Lower leg skin (tissue), 3 donors: ENCODE results near the gene ST8SIA4.

Experiments used
- POLR2A ChIP-seq, 2 donors: fragments of 450-650 bp; IDR thresholded peaks; one replicate each; pipeline ENCODE4 v1.6.1; 2016 to 2017; ENCODE audit warnings: antibody characterized with exemption in 2 of 2, mild to moderate bottlenecking in 1 of 2, moderate library complexity in 1 of 2
- TF ChIP-seq, protein P1 (sequence below), 3 donors: fragments of 450-650 bp; IDR thresholded peaks; one replicate each; pipeline ENCODE4 v1.5.1; 2016; ENCODE audit warnings: antibody characterized with exemption in 3 of 3, mild to moderate bottlenecking in 3 of 3, moderate library complexity in 2 of 3

DNA sequence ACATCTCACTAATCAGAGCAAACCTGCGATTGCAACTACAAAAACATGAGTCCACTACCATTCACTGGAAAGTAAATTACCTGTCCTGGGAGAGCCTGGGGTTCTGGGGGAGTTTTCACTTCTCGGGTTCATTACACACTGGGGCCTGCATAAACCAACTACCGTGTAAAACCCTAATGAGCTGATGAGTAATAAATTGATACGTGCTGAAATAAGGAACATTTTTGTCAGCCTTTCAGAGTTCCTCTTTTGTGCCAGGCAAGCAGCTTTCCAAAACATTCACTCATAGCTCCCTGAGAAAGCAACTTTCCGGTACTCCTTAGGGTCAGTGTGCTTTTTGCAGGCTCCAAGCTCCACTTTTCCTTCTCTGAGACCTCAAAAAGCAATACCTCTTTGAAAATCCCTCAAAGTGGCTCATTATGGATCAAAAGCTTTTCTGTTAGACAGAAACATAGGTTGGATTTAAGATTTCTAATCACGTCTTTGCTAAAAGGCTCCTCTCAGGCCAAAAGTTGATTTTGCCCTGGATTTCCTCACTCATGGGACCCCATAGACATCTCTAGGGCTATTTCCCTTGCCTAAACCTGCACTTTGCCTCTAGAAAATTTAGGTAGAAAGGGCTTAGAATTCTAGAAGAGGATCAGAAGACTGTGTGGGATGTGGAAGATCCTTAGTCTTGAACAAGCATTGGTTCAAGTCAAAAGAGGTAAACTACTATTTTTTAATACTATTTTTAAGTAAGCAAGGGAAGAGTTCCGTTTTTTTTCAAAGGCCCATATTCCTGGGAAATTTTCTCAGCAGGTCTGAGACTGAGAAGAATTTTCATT, 74.8 kb downstream of the ST8SIA4 start:
- no peak for TF ChIP-seq POLR2A (IDR thresholded peaks at IDR 0.05)
- TF ChIP-seq, protein P1, sequence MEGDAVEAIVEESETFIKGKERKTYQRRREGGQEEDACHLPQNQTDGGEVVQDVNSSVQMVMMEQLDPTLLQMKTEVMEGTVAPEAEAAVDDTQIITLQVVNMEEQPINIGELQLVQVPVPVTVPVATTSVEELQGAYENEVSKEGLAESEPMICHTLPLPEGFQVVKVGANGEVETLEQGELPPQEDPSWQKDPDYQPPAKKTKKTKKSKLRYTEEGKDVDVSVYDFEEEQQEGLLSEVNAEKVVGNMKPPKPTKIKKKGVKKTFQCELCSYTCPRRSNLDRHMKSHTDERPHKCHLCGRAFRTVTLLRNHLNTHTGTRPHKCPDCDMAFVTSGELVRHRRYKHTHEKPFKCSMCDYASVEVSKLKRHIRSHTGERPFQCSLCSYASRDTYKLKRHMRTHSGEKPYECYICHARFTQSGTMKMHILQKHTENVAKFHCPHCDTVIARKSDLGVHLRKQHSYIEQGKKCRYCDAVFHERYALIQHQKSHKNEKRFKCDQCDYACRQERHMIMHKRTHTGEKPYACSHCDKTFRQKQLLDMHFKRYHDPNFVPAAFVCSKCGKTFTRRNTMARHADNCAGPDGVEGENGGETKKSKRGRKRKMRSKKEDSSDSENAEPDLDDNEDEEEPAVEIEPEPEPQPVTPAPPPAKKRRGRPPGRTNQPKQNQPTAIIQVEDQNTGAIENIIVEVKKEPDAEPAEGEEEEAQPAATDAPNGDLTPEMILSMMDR (IDR thresholded peaks at IDR 0.05): no peak
